Vagina (tissue), 2 donors: Measurements from ENCODE around the gene DCTN5.

Experiments
- POLR2A ChIP-seq, 2 donors: fragments of 450-650 bp; IDR thresholded peaks; one replicate each; pipeline ENCODE4 v1.6.1; 2017; ENCODE audit warnings: antibody characterized with exemption in 2 of 2, mild to moderate bottlenecking in 2 of 2, moderate library complexity in 2 of 2
- POLR2AphosphoS5 ChIP-seq, 2 donors: sonication (generic); formaldehyde crosslinking; IDR thresholded peaks; one replicate each; pipeline ENCODE4 v1.9.0; 2017; ENCODE audit warnings: antibody characterized with exemption in 2 of 2, mild to moderate bottlenecking in 2 of 2, low read depth in 1 of 2; ENCODE audit not compliant: insufficient read depth in 1 of 2
- TF ChIP-seq, protein P1 (sequence below), 3 experiments: fragments of 450-650 bp in 2 of 3; fragments of 200-600 bp in 1 of 3; sonication (generic) in 1 of 3; IDR thresholded peaks; one replicate each; pipeline ENCODE4 v1.5.1; 2017 to 2019; ENCODE audit warnings: antibody characterized with exemption in 3 of 3, mild to moderate bottlenecking in 2 of 3, moderate library complexity in 2 of 3

DNA sequence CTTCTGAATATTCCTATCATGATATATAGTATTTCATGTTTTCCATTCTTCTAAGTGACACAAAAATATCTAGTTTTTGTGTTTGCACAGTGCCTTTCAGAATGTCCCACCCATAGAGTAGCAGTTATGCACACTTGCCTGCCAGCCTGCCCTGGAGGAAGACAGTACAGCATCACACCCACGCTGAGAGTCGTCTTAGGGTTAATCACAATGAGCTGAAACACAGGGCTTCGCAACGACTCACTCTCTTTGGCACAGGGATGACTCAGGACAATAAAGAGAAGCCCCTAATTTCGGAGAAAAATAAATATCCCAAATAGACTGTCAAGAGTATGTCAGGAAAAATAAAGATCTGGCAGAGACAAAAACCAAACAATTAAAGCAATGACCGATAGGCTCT lies 33.5 kb upstream of the DCTN5 start:
- TF ChIP-seq, protein P1, sequence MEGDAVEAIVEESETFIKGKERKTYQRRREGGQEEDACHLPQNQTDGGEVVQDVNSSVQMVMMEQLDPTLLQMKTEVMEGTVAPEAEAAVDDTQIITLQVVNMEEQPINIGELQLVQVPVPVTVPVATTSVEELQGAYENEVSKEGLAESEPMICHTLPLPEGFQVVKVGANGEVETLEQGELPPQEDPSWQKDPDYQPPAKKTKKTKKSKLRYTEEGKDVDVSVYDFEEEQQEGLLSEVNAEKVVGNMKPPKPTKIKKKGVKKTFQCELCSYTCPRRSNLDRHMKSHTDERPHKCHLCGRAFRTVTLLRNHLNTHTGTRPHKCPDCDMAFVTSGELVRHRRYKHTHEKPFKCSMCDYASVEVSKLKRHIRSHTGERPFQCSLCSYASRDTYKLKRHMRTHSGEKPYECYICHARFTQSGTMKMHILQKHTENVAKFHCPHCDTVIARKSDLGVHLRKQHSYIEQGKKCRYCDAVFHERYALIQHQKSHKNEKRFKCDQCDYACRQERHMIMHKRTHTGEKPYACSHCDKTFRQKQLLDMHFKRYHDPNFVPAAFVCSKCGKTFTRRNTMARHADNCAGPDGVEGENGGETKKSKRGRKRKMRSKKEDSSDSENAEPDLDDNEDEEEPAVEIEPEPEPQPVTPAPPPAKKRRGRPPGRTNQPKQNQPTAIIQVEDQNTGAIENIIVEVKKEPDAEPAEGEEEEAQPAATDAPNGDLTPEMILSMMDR (IDR thresholded peaks at IDR 0.05), result no peak
- TF ChIP-seq POLR2A (IDR thresholded peaks at IDR 0.05) (no peak), POLR2AphosphoS5 (IDR thresholded peaks at IDR 0.05; ENCODE audit: insufficient read depth in 1 of 2, low read depth in 1 of 2) (no peak)
